Measurements from ENCODE around the gene OR5A1.

DNA sequence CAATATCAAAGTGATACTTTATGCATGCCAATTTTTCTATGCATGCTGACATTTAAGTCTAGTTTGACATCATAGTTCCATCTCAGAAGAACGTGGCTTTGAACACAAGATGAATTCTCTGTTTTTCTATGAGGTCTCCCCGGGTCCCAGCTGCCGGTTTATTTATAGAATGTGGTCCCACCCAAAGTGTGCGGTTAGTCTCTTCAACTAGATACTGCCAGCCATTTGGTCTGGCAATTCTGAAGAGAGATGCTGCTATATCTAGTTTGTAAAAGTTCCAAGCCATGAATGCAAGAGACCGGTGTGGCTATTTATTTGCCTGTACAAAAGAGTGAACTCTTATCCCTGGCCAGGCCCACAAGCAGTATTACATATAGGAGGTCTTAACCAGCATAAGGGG, 19.2 kb upstream of the OR5A1 start:
- TF ChIP-seq PATZ1 (CRISPR knock-in tag; IDR thresholded peaks at IDR 0.05; ENCODE audit: borderline replicate concordance) (no peak), ZNF565 (CRISPR knock-in tag; conservative IDR thresholded peaks at IDR 0.05; ENCODE audit: low read depth) (no peak), RARB (CRISPR knock-in tag; IDR thresholded peaks at IDR 0.05) (no peak), CSDC2 (CRISPR knock-in tag; IDR thresholded peaks at IDR 0.05) (no peak), GLIS3 (CRISPR knock-in tag; IDR thresholded peaks at IDR 0.05) (no peak), ESRRG (CRISPR knock-in tag; IDR thresholded peaks at IDR 0.05) (no peak), ZC3H10 (CRISPR knock-in tag; IDR thresholded peaks at IDR 0.05) (no peak)
- TF ChIP-seq, protein P1, sequence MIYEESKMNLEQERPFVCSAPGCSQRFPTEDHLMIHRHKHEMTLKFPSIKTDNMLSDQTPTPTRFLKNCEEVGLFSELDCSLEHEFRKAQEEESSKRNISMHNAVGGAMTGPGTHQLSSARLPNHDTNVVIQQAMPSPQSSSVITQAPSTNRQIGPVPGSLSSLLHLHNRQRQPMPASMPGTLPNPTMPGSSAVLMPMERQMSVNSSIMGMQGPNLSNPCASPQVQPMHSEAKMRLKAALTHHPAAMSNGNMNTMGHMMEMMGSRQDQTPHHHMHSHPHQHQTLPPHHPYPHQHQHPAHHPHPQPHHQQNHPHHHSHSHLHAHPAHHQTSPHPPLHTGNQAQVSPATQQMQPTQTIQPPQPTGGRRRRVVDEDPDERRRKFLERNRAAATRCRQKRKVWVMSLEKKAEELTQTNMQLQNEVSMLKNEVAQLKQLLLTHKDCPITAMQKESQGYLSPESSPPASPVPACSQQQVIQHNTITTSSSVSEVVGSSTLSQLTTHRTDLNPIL (CRISPR knock-in tag; IDR thresholded peaks at IDR 0.05; ENCODE audit: low read depth), result no peak

Measured in SK-N-SH treated with all-trans-retinoic acid at 6 μM for 48 hours (cell line).